ENCODE results near the gene ICOSLG.
"Not testable (repeated sequence)": the region's sequence is repeated elsewhere in the genome, so short reads cannot be mapped to it uniquely, and the experiment has no call there.

Gene ICOSLG

DNA sequence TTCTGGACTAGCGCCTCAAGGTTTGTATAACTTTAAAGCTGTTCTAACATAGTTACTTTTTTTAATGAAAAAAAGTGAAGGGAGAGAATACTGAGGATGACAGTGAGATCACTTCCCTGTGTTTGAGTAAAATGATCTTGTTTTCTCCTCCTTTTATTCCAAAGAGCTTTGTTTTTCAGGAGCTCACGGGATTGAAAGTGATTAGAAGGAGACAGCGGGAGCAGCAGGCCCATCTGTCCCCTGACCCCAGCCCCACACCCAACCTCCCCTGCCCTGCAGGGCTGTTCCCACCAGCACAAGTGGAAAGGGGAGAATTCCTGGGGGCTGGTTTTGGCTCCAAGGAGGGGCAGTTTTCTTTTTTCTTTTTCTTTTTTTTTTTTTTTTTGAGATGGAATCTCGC lies 23.0 kb upstream of the ICOSLG start:
- no peak for DNase-seq

DNA sequence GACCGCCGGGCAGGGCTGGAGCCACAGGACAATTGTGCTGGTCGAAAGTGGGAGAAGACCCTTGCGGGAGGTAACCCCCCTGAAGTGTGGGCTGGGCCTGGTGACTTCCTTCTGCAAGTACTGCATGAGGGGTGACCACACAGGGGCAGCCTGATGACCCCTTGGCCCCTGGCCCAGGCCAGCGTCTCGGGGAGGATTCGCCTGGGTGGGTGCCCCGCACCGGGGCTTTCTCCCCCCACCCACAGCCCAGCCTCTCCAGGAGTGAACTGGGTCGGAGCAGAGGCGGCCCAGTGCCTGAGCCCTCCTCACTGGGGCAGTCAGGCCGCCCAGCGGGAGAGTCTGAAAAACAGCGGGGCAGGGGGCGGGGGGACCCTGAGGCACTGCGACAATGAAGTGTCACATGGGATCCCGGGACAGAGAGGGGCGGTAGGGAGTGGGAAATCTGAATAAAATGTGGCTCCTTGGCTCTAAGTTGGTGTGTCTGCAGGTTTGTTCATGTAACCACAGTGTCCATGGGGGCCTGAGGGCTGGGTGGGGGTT lies 22.5 kb upstream of the ICOSLG start:
- no peak for DNase-seq

DNA sequence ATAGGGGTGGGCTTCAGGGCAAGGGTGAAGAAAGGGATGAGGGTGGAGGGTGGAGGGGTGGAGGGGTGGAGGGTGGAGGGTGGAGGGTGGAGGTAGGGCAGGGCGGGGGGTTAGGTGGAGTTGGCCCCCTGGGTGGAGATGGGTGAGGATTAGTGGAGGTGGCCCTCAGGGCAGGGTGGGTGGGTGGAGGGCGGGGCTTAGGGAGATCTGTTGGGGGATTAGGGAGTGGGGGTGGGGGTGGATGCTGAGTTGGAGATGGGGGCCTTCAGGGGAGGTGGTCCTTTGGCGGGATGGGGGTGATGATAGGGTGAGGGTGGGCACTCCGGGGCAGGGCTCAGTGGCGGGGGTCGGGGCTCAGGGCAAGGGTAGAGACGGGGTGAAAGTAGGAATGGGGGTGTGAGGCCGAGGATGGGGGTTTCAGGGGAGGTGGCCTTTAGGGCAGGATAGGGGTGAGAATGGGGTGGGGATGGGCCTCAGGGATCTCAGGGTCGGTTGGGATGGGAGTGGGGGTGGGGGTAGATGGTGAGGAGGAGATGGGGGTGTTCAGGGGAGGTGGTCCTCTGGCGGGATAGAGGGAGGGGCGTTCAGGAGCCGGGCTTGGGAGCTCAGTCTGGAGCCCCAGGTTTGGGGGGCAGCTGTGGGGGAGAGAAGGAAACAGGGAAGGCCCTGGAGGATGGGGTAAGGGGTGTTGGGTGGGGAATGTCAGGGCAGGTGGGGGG lies 21.8 kb upstream of the ICOSLG start:
- DNase-seq = no peak

DNA sequence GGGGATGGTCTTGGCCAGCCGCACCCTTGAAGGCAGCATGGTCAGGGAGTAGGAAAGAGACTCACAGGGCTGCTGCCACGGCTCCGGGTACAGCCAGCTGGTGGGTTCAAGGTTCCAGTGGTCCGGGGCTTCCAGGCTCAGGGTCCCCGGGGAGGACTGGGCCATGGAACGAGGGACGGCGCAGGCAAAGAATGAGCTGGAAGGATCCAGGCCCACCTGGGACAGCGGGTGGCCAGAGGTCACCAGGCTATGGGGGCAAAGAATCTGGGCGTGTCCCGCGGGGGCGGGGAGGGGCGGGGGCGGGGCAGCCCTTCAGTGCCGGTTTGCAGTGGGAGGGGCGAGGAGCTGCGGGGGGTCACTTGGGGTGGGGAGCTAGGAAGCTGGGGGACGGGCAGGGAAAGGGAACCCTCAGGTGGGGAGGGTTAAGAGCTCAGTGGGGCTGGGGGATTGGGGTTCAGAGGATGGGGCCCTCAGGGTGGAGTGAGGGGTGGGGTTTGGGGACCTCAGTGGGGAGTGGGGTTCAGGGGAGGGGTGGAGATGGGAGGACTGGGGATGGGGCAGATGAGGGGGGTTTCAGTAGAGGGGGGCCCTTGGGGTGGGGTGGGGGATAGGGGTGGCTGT lies 21.0 kb upstream of the ICOSLG start, which contains the start of gene DNMT3L:
DNMT3L (minus strand) TSS at position 223 of the 621 bp plus-strand sequence. CDS start 638 bp downstream, outside the sequence.
- DNase-seq = no peak

- no peak for DNase-seq
Measured at GRCh38 chr21:44260791-44261631, 20.3 kb upstream of the ICOSLG start.

DNA sequence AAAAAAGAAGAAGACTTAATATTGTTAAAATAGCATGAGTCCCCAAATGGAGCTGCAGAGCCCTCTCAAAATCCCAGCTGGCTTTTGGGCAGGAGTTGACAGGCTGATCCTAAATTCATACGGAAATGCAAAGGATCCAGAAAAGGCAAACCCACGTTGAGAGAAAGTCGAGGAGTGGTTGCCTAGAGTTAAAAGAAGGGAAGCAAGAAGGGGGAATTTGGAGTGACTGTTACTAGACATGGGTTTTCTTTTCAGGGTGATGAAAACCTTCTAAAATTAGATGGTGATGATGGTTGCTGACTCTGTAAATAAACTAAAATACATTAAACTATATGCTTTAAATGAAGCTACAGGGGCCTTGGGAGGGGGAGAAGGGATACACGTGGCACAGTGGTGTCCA lies 19.3 kb upstream of the ICOSLG start:
- DNase-seq = no peak

DNA sequence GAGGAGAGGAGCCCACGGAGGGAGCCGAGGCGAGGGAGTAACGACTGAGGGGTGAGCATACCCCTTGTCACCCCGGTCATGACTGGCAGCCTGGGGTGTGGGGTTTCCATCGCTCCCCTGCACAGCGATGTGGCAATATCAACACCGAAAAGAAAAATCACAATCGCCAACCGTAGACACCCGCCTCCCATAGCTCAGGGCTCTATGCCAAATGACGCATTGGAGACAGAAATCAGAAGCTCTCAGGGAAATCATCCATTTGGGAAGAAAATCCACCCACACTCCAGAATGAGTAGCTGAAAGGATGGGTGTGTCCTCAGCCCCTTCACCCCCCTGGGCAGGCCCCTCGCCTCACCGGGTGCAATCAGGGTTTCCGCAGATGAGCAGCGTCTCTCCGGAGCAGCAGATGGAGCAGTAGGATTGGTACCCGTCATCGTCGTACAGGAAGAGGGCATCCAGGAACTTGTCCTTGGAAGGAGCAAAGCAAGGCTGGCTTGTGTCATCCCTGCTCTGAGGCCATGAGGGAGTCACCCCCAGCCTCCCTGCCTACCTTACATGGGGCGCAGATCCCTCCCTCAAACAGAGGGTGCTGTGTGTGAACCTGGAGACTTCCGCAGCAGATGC lies 18.5 kb upstream of the ICOSLG start:
- no peak for DNase-seq

DNA sequence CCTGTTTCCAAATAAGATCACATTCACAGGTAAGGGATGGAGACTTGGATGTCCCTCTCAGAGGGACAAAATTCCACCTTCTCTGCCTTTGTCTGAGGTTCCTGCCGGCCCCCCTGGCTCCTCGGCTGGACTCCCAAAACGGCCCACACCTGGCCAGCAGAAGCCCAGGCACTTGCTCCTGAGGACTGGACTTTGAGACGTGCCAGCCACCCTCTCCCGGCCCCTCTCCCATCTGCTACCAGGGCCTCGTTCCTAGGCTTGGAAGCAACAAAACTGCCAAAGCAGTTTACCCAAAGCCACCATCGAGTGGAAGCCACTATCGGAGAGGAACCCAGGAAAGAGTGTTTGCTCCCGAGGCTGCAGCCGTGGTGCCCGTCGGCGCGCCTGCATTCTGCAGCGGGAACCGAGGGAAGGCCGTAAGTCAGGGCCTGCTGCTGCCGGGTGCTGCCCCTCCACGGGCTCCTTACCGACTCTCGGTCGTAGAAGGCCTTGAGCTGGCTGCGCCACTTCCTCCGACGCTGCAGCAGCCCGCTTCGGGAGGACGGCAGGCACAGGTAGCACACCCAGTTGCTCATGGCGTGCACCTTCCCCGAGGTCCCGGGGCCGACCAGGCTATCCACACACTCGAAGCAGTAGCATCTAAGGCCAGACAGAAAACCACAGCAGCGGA lies 17.4 kb upstream of the ICOSLG start:
- DNase-seq = no peak

- DNase-seq = no peak
Measured at GRCh38 chr21:44255511-44255981, 14.8 kb upstream of the ICOSLG start.

DNA sequence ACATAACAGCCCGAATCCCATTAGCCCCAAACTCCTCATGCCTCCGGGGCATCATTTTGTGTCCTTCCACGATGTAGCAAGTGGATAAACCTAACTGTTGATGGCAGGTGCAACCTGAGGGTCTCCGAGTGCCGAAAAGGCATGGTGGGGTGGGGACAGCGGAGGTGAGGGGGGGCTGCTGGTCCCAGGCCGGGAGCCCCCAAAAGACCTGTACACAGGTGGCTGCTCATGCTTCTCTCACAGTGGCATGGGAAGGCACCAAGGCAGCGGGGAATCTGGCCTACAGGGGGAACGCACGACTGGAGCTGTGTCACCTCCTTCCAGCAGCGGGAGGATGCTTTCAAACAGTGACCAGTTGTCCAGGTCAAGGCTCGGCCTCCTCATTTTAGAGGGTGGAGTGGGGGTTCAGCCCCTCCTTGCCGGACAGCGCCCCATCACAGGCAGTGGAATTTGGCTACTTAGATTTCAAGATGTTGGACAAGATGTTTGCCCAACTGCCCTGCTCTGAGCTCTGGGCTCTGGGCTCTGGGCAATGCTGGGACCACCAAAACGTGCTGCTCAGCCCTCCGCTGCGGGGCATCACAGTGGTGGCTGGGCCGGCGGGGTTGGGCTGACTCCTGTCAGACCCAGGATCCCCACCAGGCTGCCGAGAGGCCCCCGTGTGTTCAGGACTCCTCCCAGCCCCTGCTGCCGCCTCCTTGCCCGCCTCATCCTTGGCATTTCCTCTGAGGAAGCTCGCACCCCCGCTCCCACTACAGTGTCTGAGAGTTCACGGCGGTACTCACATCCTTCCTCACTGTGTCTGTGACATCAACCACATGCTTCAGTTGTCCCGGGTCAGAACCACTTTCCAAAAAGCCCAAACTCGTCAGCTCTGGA lies 13.3 kb upstream of the ICOSLG start:
- no peak for DNase-seq

DNA sequence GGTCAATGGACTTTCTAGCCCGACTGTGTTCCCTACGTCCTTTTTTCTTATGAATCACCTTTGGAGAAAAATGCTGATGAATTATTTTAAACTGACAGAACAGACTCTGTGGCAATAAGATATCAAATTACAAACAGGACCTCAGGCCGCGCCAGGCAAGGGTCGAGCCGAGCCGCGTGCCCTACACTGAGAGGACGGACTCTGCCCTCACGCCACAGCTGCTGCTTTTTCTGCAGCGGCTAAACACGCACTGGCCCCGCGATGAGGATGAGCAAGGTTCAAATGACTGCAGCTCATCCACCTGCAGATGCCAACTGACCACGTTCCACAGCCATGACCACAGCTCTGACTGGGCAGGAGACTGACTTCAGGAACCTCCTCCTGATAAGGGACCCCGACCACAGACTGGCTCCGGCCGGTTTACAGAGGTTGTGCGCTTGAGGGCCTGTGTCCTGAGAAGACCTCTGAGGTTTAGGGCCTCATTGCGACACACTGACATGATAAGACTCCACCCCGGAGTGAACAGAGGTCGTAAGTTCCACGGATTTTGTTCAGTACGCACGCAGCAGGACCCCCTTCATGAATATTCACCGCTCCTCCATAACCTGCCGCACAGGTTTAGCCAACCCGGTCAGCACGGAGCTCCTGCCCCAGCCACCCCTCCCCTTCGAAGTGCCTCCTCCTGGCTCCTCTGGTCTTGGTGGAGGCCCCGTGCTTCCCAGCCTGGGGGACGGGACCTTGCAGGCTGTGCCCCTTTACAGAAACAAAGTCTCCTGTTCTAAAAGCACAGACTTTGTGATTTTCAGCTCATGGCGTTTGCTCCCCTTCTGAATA lies 8.7 kb upstream of the ICOSLG start:
- not testable (repeated sequence) for DNase-seq

- not testable (repeated sequence) for DNase-seq
Measured at GRCh38 chr21:44247904-44248303, 7.2 kb upstream of the ICOSLG start.

GRCh38 chr21:44243980-44244379 lies 3.2 kb upstream of the ICOSLG start:
- DNase-seq = not testable (repeated sequence)

- not testable (repeated sequence) for DNase-seq
Measured at GRCh38 chr21:44241281-44241680, 538 bp upstream of the ICOSLG start.

DNA sequence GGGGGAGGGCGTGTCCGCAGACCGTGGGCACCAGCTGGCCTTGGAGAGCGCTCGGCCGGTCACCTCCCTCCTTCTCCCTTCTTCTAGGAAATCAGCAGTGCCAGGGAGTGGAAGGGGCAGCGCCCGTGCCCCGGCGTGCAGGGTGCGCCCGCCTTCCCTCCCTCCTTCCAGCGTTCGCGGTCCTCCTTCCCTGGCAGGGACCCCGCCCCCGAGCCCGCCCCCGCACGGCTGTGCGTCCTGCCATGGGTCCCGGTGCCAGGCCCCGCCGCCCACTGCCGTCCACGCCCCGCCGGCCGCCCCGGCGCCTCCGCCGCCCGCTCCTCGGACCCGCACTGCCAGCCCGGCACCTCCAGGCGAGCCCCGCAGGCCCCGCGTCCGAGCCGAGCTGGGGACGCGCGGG lies 390 bp downstream of the ICOSLG start:
- not testable (repeated sequence) for DNase-seq

DNA sequence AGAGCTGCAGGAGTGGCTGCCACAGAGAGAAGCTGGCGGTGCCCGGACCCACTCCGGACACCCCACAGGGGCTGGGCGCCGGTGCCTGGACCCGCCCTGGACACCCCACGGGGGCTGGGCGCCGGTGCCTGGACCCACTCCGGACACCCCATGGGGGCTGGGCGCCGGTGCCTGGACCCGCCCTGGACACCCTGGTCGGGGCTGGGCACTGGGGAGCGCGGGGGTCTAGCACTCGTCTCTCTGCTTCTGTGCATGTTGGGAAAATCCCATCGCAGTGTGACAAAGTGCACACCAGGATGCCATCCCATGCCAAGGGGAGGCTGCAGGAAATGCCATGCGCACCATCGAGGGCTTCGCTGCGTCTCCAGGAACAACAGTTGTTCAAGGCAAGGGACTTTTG lies 11.2 kb downstream of the ICOSLG start:
- not testable (repeated sequence) for DNase-seq

DNA sequence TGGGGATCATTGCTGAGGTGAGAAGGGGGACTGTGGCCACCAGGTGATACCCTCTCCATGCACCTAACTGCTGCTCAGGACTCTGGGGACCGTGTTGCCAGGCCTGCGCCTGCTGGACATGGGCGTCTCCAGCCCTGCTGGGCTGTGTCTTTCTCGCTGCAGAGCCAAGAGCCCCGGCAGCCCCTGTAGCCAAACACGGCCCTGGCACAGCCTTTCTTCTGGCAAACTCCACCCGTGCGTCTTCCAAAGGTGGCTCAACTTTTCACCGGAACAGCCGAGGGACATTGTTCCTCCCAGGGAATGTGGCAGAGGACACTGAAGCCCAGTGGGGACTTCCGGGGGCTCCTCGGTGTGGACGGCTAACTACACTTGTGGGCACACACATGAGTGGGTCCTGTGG lies 12.6 kb downstream of the ICOSLG start:
- DNase-seq = not testable (repeated sequence)

- DNase-seq = not testable (repeated sequence)
Measured at GRCh38 chr21:44227614-44228013, 13.1 kb downstream of the ICOSLG start.

DNA sequence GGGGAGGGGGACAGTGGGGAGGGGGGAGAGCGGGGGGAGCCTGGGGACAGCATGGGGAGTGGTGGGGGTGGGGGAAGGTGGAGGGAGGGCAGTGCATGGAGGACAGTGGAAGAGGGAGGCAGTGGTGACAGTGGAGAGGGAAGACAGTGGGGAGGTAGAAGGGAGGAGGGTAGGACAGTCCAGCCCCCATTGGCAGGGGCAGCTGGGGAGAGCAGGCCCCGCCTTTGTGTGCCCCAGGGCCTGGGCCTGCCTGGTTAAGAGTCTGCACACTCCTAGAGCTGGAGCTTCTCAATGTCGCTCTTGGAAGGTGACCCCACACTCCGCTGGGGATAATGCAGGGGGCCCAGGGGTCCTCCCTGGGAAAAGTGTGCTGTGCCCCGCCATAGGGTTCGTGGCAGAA lies 15.1 kb downstream of the ICOSLG start:
- DNase-seq = not testable (repeated sequence)

DNA sequence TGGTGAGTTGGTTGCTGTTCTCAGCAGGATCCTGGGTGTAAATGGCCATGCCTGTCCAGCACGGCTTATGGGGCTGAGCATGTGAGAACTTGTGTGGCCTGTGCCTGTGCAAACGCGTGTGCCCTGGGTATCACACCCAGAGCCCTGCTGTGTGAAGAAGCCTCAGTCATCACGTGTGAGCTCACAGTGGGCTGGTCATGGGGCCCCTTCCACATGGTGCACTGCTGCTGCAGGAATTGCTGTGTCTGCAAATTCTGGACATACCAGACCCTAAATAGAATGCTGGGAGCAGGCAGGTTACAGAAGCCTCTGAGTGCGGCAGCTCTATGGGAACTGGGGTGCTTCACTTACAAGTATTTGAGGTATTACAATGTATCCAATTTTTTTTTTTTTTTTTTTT lies 17.4 kb downstream of the ICOSLG start:
- not testable (repeated sequence) for DNase-seq

All from SIG-M5 (cell line).